WTC11 (cell line): Measurements from ENCODE around the gene HSH2D. TPM values are rescaled to one million over a fixed set of nuclear protein-coding genes. Genes with fewer than 3 reads are reported as not detected.
A peak's percentile ranks its signal among the peaks of the same experiment; 100 is the strongest.

Experiments
- ATAC-seq: fragments of 200-7000 bp; cut with Tn5 transposase; 2 replicates; pipeline ENCODE4 v1.10.0; 2021; ENCODE audit warnings: mild to moderate bottlenecking, moderate library complexity
- CTCF ChIA-PET: fragments of 300-600 bp; sonication (Branson Sonifier 250); formaldehyde crosslinking; loops from one replicate; lab custom pipeline; 2021; ENCODE audit warnings: antibody characterized with exemption; lab: Charles Lee
- POLR2A ChIA-PET: fragments of 350-600 bp; sonication (Branson Sonifier 250); formaldehyde crosslinking; loops from one replicate; lab custom pipeline; 2021; ENCODE audit warnings: antibody characterized with exemption; lab: Charles Lee
- DNase-seq: peaks from one replicate; pipeline ENCODE4 v3.0.0; 2021; ENCODE audit warnings: low spot score
- H3K27ac Mint-ChIP-seq: 2 replicates; pipeline ENCODE4 v1.8.0; 2021; ENCODE audit warnings: mixed read lengths
- H3K27me3 Mint-ChIP-seq: 2 replicates; pipeline ENCODE4 v1.8.0; 2021; ENCODE audit warnings: low read depth, mild to moderate bottlenecking, moderate library complexity, mixed read lengths
- H3K36me3 Mint-ChIP-seq: 2 replicates; pipeline ENCODE4 v1.8.0; 2021; ENCODE audit warnings: mixed read lengths
- H3K4me1 Mint-ChIP-seq: 2 replicates; pipeline ENCODE4 v1.8.0; 2022; ENCODE audit warnings: mixed read lengths
- H3K4me3 Mint-ChIP-seq: 2 replicates; pipeline ENCODE4 v1.8.0; 2021; ENCODE audit warnings: mild to moderate bottlenecking, moderate library complexity, mixed read lengths
- H3K9me3 Mint-ChIP-seq: 2 replicates; pipeline ENCODE4 v1.8.0; 2021; ENCODE audit warnings: mixed read lengths
- CBFB ChIP-seq: sonication (generic); formaldehyde crosslinking; IDR thresholded peaks from 2 replicates; pipeline ENCODE4 v1.8.1; 2022; ENCODE audit warnings: mild to moderate bottlenecking, low read depth, missing genetic modification reagents
- CDX4 ChIP-seq: fragments of 250-450 bp; sonication (Bioruptor Pico); IDR thresholded peaks from 2 replicates; pipeline ENCODE4 v1.9.0; 2021; ENCODE audit warnings: moderate library complexity, mild to moderate bottlenecking, inconsistent platforms, borderline replicate concordance
- EMX1 ChIP-seq: fragments of 250-450 bp; sonication (Bioruptor Pico); IDR thresholded peaks from 2 replicates; pipeline ENCODE4 v1.8.0; 2021; ENCODE audit warnings: mild to moderate bottlenecking
- GTF2I ChIP-seq: fragments of 250-450 bp; sonication (Bioruptor Pico); conservative IDR thresholded peaks from 2 replicates; pipeline ENCODE4 v1.4.0; 2021; ENCODE audit warnings: mild to moderate bottlenecking
- NR2C2 ChIP-seq: sonication (generic); formaldehyde crosslinking; IDR thresholded peaks from 2 replicates; pipeline ENCODE4 v1.8.0; 2022; ENCODE audit warnings: mild to moderate bottlenecking, missing genetic modification reagents
- OVOL2 ChIP-seq: fragments of 250-450 bp; sonication (Bioruptor Pico); IDR thresholded peaks from 2 replicates; pipeline ENCODE4 v1.9.0; 2021; ENCODE audit warnings: mild to moderate bottlenecking, borderline replicate concordance
- SOX15 ChIP-seq: fragments of 250-450 bp; sonication (Bioruptor Pico); IDR thresholded peaks from 2 replicates; pipeline ENCODE4 v1.9.0; 2021; ENCODE audit warnings: mild to moderate bottlenecking
- SP1 ChIP-seq: sonication (generic); formaldehyde crosslinking; conservative IDR thresholded peaks from 2 replicates; pipeline ENCODE4 v1.8.1; 2022; ENCODE audit warnings: missing genetic modification reagents
- TEAD4 ChIP-seq: sonication (generic); formaldehyde crosslinking; IDR thresholded peaks from 2 replicates; pipeline ENCODE4 v1.8.0; 2022; ENCODE audit warnings: mild to moderate bottlenecking, missing genetic modification reagents
- USF2 ChIP-seq: sonication (generic); formaldehyde crosslinking; IDR thresholded peaks from 2 replicates; pipeline ENCODE4 v1.8.1; 2023; ENCODE audit warnings: mild to moderate bottlenecking, missing genetic modification reagents, moderate library complexity
- ZNF121 ChIP-seq: sonication (generic); formaldehyde crosslinking; IDR thresholded peaks from 2 replicates; pipeline ENCODE4 v1.8.0; 2023; ENCODE audit warnings: missing genetic modification reagents
- ZNF263 ChIP-seq: sonication (generic); formaldehyde crosslinking; IDR thresholded peaks from 2 replicates; pipeline ENCODE4 v1.8.1; 2022; ENCODE audit warnings: low read depth, mild to moderate bottlenecking, moderate library complexity, missing genetic modification reagents
- ZNF396 ChIP-seq: fragments of 250-450 bp; sonication (Bioruptor Pico); IDR thresholded peaks from 2 replicates; pipeline ENCODE4 v1.8.0; 2021; ENCODE audit warnings: mild to moderate bottlenecking, moderate library complexity, borderline replicate concordance
- ZNF425 ChIP-seq: fragments of 250-450 bp; sonication (Bioruptor Pico); conservative IDR thresholded peaks from 2 replicates; pipeline ENCODE4 v1.9.0; 2021; ENCODE audit warnings: mild to moderate bottlenecking
- ZNF512 ChIP-seq: sonication (generic); formaldehyde crosslinking; IDR thresholded peaks from 2 replicates; pipeline ENCODE4 v1.8.1; 2022; ENCODE audit warnings: missing genetic modification reagents, borderline replicate concordance
- total RNA-seq: library from RNA; stranded (reverse); gene quantifications from 3 replicates; pipeline ENCODE4 v1.2.3, GENCODE V29; 2021

The HSH2D gene
- total RNA-seq, 1 experiment from 2014 or later = 1.6 TPM

- DNase-seq = no peak
- H3K4me1 Mint-ChIP-seq = peaks cover 5% of the 10 kb centered on the region
- H3K27ac Mint-ChIP-seq = no peak overlapping the region
- H3K9me3 Mint-ChIP-seq = peaks cover 10% of the 10 kb centered on the region
- H3K27me3 Mint-ChIP-seq = peaks cover 10% of the 10 kb centered on the region
- POLR2A ChIA-PET = no interaction called here
- H3K4me3 Mint-ChIP-seq = no peak overlapping the region
- CTCF ChIA-PET = interaction anchor here (1.3 kb wide), 1 partner anchor 52 kb away, joined by 5 read pairs; the partner anchor contains the start of gene FAM32A
- ATAC-seq = no peak
- H3K36me3 Mint-ChIP-seq = peaks cover 49% of the 10 kb centered on the region
- TF ChIP-seq OVOL2 (no peak), ZNF425 (CRISPR knock-in tag) (no peak)
- TF ChIP-seq, all 79 proteins: peak for 0
Measured at GRCh38 chr19:16133818-16134217, 9.7 kb upstream of the HSH2D start.

GRCh38 chr19:16134510-16134909 lies 9.0 kb upstream of the HSH2D start:
- ChIA-PET POLR2A (no interaction called here), CTCF (interaction anchor here (0.9 to 1.7 kb wide), 3 partner anchors 51 to 109 kb away, joined by 4 to 5 read pairs (median 4); partner anchors contain the start of gene FAM32A)
- H3K9me3 Mint-ChIP-seq = peaks cover 10% of the 10 kb centered on the region
- H3K27me3 Mint-ChIP-seq = peaks cover 15% of the 10 kb centered on the region
- DNase-seq (no peak), ATAC-seq (no peak)
- no peak overlapping the region for H3K4me3 Mint-ChIP-seq
- peak; percentile 38; the same call in 1 of the 2 replicates for TF ChIP-seq ZNF121 (CRISPR knock-in tag)
- no peak for TF ChIP-seq CDX4
- H3K4me1 Mint-ChIP-seq = peaks cover 5% of the 10 kb centered on the region
- peaks cover 43% of the 10 kb centered on the region for H3K36me3 Mint-ChIP-seq
- H3K27ac Mint-ChIP-seq = 0 out of 2 replicates have a peak overlapping the region, but pooled peaks have one; percentile 23

GRCh38 chr19:16135430-16136127 lies 7.9 kb upstream of the HSH2D start:
- peaks cover 36% of the 10 kb centered on the region for H3K36me3 Mint-ChIP-seq
- no peak overlapping the region for H3K4me3 Mint-ChIP-seq
- ATAC-seq = peak; percentile 39
- H3K4me1 Mint-ChIP-seq = peaks cover 5% of the 10 kb centered on the region
- DNase-seq = no peak
- ChIA-PET POLR2A (no interaction called here), CTCF (interaction anchor here (0.5 to 1.7 kb wide), 8 partner anchors 8 to 550 kb away, joined by 3 to 8 read pairs (median 4); partner anchors contain the start of genes FAM32A and HSH2D)
- peaks cover 15% of the 10 kb centered on the region for H3K27me3 Mint-ChIP-seq
- H3K9me3 Mint-ChIP-seq = peaks cover 10% of the 10 kb centered on the region
- H3K27ac Mint-ChIP-seq = no peak overlapping the region
- no peak for TF ChIP-seq ZNF263 (CRISPR knock-in tag)
- TF ChIP-seq TEAD4 = no peak
- TF ChIP-seq ZNF512 (CRISPR knock-in tag) = no peak
- no peak for TF ChIP-seq SOX15 (CRISPR knock-in tag)
- no peak for TF ChIP-seq CBFB (CRISPR knock-in tag)
- TF ChIP-seq CDX4 = no peak
- TF ChIP-seq NR2C2 = no peak
- TF ChIP-seq USF2 = no peak
- TF ChIP-seq ZNF396 (CRISPR knock-in tag) = no peak
- no peak for TF ChIP-seq EMX1
- TF ChIP-seq SP1 (CRISPR knock-in tag) = no peak
- no peak for TF ChIP-seq GTF2I (CRISPR knock-in tag)
